PC-9 (cell line): ENCODE data around the gene LTB.
A peak's percentile ranks its signal among the peaks of the same experiment; 100 is the strongest.
"Not testable (repeated sequence)": the region's sequence is repeated elsewhere in the genome, so short reads cannot be mapped to it uniquely, and the experiment has no call there.

Experiments used
- EZH2 ChIP-seq: fragments of 200-600 bp; sonication (generic); IDR thresholded peaks from 2 replicates; pipeline ENCODE4 v1.8.0; 2017; ENCODE audit warnings: antibody characterized with exemption, low read depth
- TF ChIP-seq, protein P1 (sequence below): fragments of 200-600 bp; sonication (generic); conservative IDR thresholded peaks from 2 replicates; pipeline ENCODE4 v1.6.1; 2017; ENCODE audit warnings: mixed run types, antibody characterized with exemption, mild to moderate bottlenecking, moderate library complexity

DNA sequence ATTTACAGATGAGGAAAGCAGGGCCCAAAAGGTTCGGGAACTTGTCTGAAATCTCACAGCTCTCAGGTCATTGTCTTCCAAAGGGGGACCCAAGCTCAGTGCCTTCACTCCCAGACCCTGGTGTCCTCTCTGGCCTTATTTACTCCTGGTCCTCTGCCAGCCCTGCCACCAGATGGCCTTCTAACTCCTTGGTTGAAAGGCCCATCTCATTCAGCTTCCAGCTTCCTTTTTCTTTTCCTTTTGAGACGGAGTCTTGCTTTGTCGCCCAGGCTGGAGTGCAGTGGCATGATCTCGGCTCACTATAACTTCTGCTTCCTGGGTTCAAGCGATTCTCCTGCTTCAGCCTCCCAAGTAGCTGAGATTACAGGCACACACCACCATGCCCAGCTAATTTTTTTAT lies 30.9 kb downstream of the LTB start:
- TF ChIP-seq, protein P1, sequence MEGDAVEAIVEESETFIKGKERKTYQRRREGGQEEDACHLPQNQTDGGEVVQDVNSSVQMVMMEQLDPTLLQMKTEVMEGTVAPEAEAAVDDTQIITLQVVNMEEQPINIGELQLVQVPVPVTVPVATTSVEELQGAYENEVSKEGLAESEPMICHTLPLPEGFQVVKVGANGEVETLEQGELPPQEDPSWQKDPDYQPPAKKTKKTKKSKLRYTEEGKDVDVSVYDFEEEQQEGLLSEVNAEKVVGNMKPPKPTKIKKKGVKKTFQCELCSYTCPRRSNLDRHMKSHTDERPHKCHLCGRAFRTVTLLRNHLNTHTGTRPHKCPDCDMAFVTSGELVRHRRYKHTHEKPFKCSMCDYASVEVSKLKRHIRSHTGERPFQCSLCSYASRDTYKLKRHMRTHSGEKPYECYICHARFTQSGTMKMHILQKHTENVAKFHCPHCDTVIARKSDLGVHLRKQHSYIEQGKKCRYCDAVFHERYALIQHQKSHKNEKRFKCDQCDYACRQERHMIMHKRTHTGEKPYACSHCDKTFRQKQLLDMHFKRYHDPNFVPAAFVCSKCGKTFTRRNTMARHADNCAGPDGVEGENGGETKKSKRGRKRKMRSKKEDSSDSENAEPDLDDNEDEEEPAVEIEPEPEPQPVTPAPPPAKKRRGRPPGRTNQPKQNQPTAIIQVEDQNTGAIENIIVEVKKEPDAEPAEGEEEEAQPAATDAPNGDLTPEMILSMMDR = peak; percentile 52
- TF ChIP-seq EZH2 = not testable (repeated sequence)
